Sciatic nerve (tissue), 2 donors: ENCODE measurements around the gene GDF7. TPM values are rescaled to one million over a fixed set of nuclear protein-coding genes. Genes with fewer than 3 reads are reported as not detected.
A peak's percentile ranks its signal among the peaks of the same experiment; 100 is the strongest.

Source experiments
- ATAC-seq: fragments of 200-7000 bp; cut with Tn5 transposase; one replicate; pipeline ENCODE4 v1.9.1; 2020; ENCODE audit warnings: mild to moderate bottlenecking, moderate library complexity
- DNase-seq: peaks from one replicate; pipeline ENCODE4 v3.0.0-alpha.2; 2020; ENCODE audit warnings: low spot score
- intact Hi-C: fragments of 100-400 bp; cut with DNase I; formaldehyde crosslinking; loops from one replicate; pipeline ENCODE4 v1.14.2; 2022
- total RNA-seq: library from RNA; stranded (reverse); fragmentation: NEBNext Ultra II Directional; extraction: Animal tissue kit (Norgen Biotek cat#: 25700); gene quantifications from one replicate; pipeline ENCODE4 v1.2.1, GENCODE V29; 2021
- donor health status: DM: no; HTN: no; CAD: no.
- donor health status: DM: no; HTN: no; CAD: no.

GDF7 gene
- total RNA-seq, 1 donor from 2014 or later: 7.6 TPM

DNA sequence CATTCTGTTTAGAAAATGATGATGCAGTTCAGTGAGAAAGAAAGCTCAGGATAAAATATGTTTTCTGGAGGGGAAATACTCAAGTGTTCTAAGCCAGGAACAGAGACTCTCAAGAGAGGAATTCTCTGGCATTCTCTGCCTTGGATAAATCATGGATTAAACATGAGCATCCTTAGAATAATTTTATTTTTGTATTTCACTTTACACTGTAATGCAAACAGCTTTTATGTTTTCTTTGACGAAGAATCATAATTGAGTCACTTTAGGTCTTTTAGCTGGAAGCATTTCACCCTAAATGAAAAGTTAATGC, 11.1 kb downstream of the GDF7 start:
- intact Hi-C loops: no loop called here
- DNase-seq: no peak
- no peak for ATAC-seq

DNA sequence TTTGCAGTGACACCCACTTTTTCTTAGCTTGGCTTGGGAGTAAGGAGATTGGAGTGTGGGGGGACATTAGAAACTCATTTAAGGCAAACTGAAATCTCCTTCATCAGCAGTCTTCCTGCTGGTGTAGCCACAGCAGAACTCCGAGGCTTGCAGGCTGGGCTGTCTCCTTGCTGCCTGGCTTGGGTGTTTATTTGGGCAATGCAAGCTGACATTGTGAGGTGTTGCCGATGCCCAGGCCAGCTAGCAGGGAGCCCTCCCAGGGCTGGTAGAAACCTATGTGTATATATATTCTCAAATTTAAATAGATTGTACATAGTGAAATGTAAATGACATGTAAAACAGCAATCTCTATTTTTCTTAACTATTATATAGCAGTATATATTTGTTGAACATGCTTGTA, 11.8 kb downstream of the GDF7 start:
- ATAC-seq (no peak), DNase-seq (no peak)
- intact Hi-C loops: no loop called here

DNA sequence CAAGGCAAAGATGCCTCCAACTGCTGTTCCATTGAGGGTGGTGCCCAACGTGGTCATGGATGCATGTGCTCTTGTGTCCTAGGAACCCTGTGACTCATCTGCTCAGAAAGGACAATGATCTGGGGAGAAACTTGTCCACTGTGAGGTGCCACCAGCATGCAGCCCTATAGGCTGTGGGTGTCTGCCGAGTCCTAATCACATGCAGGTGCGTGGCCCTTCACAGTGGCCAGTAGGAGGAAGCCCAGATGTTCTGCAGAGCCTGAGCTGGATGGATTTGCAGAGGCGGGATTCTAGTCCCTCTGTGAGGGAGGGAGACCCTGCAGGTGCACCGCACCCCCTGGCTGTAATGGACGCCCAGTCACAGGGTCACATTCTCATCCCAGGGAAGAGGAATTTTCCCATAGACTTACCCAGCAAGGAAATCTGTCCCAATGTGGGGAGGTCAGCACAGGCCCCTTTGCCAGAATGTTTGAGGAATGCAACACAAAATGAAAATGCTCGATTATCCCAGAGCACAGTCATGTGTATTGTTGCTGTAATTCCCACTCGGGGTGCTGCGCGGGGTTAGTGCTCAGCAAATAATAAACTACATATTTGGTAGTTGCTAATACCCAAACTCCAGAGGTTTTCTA, 13.9 kb downstream of the GDF7 start:
- ATAC-seq (no peak), DNase-seq (no peak)
- intact Hi-C loops: no loop called here

DNA sequence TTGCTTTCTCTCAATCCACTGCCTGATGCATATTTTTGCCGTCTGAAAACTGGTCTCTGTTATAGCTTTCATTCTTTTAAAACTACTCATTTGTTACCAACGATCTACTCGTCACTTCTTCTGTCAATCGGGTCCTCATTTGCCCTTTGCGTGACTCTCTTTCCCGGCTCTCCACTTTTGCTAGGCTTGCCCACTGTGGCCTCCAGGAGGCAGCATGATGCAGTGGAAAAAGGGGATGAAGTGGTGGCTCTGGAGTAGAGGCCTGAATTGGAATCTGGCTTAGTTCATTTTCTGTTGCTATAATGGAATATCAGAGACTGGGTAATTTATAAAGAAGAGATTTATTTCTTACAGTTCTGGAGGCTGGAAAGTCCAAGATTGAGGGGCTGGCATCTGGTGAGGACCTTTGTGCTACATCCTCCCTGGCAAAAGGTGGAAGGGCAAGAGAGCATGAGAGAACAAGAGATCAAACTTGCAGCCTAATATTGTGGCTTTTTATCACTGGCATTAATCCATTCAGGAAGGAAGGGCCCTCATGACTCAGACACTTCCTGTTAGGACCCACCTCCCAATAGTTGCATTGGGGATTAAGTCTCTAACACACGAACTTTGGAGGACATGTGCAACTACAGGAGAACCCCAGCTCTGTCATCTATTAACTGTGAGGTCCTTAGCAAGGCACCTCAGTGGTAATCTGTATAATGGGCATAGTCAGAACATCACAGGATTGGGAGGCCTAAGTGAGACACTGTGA, 15.4 kb downstream of the GDF7 start:
- ATAC-seq (peak; percentile 35), DNase-seq (no peak)
- intact Hi-C loops: no loop called here

DNA sequence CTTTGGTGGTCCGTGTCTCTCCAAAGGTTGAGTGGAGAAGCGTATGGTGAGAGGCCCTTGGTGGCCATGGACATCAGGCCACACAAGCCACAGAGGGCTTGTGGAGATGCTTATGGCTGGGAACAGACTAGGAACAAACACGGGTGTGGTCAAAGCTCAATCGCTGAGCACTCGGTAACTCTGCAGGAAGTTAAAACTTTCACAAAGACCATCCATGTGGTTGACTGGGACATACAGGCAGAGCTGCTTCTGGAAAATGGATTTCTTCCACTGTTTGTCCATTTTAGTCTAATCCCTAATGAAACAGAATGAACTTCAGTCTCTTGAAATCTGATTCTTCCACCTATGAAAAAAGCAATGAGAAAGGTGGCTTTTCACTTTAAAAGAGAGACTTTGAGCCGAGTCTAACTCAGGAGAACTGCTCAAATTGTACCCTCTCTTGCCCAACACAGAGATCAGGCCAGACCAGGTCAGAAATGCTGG, 17.7 kb downstream of the GDF7 start:
- DNase-seq: no peak
- no peak for ATAC-seq
- intact Hi-C loops: loop anchor here (5.0 kb wide), 1 partner anchor 63 kb away; no protein-coding TSS in a partner anchor

DNA sequence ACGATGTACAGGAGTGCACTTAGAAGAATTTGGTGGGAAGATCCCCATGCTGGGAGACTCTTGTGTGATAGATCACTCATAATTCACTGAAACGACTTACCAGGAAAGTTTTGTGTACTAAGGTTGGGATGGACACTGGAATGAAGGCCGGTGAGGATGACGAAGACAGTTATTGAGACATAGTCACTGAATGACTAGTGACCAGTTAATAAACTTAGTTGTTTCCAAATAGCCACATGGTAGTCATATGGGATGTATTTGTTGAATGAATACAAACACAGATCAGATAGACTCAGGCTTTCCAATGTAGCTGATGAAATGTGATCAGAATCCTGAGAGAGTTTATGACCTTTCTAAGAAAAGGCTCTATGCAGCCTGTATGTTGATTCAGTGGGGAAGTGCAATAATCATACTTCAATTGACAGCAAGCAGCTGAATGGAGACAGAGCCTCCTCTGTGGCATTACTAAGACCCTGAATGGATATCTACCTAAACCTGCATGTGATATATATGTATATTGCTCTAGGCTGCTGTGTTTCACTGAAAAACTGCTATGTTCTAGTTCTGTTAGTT, 20.4 kb downstream of the GDF7 start:
- ATAC-seq (no peak), DNase-seq (no peak)
- intact Hi-C loops: loop anchor here (5.0 kb wide), 1 partner anchor 60 kb away; no protein-coding TSS in a partner anchor

DNA sequence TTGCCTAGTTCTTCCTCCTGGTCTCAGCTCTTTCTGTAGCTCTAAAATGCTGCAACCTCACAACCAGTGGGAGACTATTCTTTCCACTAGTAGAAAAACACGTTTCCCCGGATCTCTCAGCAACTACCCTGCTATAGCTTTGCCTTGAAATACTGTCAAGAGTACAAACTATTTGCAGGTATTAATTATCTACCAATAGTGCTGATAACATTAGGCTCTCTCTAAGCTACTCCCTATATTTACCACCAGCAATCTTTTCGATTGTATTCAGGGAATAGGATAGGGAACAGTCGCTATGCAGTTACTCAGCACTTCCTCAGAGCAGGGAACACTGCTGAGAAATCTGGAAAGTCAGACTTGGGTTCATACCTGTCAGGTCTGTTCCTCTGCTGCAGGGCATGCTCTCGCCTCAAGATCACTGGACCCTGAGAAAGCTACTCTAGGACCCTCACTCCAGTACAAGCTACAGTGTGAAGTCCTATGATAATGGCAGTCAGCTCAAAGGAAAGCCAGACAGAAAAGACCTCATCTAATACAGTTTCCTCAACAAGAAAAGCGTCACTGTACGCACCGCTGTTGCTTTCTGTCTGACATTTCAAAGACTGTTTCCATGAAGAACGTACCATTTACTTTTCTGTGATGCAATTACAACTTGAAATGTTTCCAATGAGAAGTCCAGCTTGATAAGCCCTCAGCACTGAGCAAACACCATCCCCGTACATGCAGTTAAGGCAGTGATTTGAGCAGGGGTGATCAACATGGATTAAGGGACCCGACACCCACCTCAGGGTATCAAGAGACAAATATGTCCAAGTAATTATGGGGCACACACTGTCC, 22.7 kb downstream of the GDF7 start:
- DNase-seq: no peak
- intact Hi-C loops: loop anchor here (5.0 kb wide), 1 partner anchor 58 kb away; no protein-coding TSS in a partner anchor
- no peak for ATAC-seq

DNA sequence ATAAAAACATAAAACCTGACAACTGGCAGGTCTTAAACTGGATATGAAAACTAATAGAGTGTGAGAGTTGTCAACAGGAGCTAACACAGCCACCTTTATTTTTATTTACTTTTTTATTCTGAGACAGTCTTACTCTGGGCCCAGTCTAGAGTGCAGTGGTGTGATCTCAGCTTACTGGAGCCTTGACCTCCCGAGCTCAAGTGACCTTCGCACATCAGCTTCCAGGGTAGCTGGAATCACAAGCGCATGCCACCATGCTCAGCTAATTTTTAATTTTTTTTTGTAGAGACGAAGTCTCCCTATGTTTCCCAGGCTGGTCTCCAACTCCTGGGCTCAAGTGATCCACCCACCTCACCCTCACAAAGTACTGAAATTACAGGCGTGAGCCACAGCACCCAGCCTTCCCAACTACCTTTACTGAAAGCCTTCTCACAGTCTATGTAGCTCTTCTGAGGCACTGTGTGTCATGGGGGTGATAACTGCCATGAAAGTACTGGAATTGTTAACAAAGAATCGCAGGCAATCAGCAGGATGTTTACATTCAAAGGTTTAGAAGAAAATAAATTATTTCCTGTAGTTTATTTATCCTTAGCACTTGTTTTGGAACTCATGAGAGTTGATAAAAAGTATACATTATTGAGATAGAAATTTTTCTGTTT, 24.3 kb downstream of the GDF7 start:
- no peak for ATAC-seq
- no peak for DNase-seq
- intact Hi-C loops: no loop called here

DNA sequence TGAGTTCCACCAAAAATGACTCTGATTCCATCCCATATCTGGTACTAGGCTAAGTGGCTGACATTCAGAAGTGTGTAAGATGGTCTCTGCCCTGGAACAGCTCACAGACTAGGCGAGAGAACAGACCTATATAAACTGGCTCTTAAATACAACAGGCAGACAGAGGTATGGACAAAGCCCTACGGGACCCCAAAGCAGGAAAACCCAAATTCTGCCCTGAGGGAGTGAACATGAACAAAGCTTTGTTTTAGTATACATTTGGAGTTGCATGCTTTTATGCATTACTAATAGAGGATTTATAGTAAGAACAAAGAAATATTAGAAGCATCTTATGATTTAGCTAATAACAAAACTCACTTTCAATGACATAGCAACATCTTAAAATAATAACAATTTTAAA, 25.1 kb downstream of the GDF7 start:
- DNase-seq: no peak
- intact Hi-C loops: no loop called here
- no peak for ATAC-seq

DNA sequence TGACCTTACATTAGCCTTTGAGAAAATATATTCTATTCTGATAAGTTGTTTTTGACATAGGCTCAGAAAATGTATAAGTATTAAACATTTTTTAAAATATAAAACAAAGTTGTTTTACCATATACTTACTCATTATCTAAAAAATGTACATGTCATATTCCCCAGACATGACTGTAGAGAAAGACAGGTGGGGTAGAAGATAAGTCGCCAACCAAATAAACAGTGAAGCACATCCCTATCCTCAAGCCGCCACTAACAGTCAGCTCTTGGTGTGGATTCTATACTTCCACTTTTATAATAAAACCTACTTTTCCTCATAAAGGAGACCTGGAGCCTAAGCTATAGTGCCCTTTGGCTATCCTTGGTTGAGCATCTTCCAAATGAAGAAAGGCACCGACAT, 26.4 kb downstream of the GDF7 start:
- DNase-seq: no peak
- no peak for ATAC-seq
- intact Hi-C loops: no loop called here

DNA sequence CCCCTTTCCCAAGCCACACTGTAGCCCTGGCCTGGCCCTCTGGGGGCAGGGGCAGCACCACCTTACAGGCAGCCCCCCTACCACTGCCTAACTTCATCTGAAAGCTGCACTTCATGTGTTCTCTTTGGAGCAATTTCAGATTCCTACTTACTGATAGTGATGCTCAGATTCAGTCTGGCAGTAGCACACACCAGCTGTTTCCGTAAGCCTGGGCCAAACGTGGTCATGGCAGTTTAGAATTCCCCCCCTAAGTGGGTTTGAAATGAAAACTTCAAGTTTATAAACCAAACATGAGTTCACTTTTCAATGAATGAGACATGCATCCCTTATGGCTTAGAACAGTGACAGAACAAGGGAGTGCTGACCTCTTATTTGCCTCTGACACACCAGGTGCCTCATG, 29.4 kb downstream of the GDF7 start:
- ATAC-seq: no peak
- intact Hi-C loops: no loop called here

DNA sequence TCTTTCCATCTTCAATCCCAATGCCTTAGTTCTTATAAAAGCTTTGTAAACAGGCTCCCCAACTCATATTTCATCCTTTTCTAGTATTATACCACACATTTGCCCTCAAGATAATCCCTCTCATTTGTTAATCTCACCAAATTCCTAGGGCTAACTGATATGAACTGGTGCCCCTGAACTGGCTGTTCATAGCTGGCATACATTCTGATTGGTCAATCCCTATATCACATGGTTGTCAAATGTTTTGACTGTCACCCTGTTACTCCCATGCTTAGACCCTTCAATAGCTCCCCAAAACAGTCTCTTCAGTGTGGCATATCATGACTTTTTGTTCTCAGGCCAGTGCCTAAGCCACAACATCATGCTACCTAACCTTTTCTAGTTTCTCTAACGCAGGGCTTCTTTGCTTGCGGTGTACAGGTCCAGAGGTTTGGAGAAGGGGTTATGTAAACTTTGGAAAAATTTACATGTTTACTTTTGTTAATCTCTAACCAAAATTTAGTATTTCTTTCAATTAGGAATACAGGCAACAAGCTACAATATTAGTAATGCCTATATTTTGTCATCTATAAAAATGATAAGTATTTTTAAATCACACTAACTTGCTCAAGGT, 30.5 kb downstream of the GDF7 start:
- DNase-seq: no peak
- no peak for ATAC-seq
- intact Hi-C loops: no loop called here

More for the DNA sequence above, 29.4 kb downstream of the GDF7 start:
- DNase-seq: no peak

DNA sequence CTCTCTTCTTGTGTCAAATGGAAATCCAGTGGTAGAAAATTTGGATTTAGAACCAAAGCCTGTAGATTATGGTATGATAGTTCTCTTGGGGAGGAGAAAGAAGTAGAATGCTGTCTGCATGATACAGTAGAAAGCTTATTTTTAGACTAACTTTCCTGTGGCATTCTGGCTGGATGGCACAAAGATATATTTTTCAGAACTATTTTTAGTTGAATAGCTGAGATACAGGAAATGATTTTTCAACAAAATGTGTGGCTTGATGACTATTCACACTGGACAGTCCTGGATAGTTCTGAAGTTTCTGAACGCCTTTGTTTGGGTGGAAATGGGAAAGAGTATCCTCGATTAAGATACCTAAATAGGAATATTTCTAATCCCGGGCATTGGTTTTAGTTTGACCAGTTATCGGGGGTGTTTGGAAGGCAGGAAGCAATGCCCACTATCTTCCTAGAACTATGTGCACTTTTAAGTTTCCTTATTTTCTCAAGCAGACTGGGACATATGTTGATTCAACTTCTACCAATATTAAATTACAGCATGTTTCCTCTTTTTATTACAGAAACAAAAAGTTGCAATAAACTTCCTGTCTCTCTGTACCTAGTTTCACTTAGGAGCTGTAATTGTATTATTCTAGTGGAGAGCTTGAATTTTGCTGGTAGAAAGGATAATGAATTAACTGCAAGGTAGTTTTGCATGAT, 32.1 kb downstream of the GDF7 start:
- intact Hi-C loops: no loop called here

DNA sequence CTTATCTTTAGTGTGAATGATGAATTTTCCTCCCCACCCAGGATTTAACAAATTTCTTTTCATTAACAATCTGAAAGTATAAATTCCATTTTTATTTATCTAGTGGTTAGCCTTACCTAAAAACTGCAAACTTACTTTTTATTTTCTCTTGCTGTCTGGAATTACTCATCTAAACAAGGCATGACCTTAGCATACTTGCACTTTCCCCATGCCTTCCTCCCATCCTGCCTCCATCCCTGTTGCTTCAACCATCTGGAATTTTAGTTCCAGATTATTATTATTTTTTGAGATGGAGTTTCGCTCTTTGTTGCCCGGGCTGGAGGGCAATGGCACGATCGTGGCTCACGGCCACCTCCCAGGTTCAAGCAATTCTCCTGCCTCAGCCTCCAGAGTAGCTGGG, 35.6 kb downstream of the GDF7 start:
- ATAC-seq (no peak), DNase-seq (no peak)
- intact Hi-C loops: no loop called here

More for the DNA sequence above, 32.1 kb downstream of the GDF7 start:
- ATAC-seq: no peak
- no peak for DNase-seq

DNA sequence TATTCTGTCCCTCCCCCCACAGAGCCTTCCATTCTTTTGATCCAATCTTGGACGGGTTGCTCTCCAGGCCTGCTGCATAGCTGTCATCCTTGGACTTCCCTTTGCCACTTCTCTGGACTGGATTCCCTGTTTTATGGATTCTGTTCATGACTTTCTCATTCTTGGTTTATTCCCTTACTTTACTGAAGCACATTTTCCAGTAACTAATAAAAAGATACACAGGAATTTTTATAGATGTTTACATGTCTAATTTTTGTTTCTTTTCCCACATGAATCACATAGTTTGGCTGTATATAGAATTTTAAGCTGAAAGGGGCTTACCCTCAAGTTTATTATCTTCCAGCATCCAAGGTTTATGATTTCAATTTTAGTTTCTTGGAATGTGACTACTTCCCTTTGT, 37.9 kb downstream of the GDF7 start:
- DNase-seq: no peak
- intact Hi-C loops: no loop called here
- no peak for ATAC-seq

DNA sequence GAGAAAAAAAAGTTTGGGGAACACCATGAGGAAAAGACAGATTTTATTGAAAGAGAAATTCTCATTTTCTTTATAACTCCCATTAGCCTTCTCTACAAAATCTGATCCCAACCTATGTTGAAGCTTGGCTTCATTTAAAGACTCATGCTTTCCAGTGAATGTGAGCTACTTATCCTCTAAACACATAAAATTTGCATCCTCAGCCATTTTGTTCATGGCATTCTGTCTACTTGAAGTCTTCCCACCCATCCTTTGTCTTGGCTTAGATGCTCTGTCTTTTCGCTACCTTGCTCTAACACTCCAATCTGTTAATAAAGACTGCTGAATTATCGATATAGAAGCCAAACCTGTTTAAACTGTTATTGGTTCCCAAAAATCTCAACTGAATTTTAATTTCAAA, 39.3 kb downstream of the GDF7 start:
- intact Hi-C loops: no loop called here
- ATAC-seq (no peak), DNase-seq (no peak)

DNA sequence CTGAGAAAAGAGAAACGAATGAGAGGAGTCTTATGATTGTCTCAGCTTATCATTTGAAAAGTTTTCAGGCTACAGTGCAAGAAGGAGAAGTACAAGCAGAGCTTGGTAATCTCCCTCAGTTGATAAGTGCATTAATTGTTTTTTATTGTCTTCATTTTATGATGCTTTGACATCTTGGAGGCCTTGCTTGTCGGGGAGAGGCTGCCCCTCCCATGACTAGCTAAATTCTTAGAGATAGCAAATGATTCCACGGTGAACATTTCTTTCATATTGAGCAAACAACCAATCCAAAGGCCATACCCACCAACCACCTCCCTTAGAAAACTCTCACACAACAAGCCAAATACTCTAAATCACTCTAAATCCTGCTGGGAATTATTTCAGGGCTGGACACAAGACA, 39.8 kb downstream of the GDF7 start:
- intact Hi-C loops: no loop called here
- ATAC-seq (no peak), DNase-seq (no peak)

DNA sequence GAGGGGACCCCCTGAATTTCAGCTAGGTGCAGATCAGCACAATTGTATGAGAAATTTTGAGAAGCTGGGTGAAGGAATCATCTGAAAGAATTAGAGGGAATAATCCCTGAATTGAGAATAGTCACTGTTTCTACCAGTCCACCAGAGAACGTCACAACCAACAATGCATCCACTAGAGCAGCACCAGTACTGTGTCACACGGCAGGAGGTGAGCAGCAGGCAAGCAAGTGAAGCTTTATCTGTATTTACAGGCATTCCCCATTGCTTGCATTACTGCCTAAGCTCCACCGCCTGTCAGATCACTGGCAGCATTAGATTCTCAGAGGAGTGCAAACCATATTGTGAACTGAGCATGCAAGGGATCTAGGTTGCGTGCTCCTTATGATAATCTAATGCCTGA, 40.7 kb downstream of the GDF7 start:
- intact Hi-C loops: no loop called here
- ATAC-seq: no peak
- DNase-seq: no peak
